GM20000 (cell line): ENCODE measurements around the gene MYO1D.
A peak's percentile ranks its signal among the peaks of the same experiment; 100 is the strongest.

Source experiments
- DNase-seq: peaks from one replicate; pipeline ENCODE4 v3.0.0; 2012; ENCODE audit warnings: low spot score
- CTCF ChIP-seq: IDR thresholded peaks from 2 replicates; pipeline ENCODE4 v1.5.1; 2012; ENCODE audit warnings: mild to moderate bottlenecking, control low read depth; ENCODE audit errors: extremely low read depth, missing control alignments

The MYO1D gene

DNA sequence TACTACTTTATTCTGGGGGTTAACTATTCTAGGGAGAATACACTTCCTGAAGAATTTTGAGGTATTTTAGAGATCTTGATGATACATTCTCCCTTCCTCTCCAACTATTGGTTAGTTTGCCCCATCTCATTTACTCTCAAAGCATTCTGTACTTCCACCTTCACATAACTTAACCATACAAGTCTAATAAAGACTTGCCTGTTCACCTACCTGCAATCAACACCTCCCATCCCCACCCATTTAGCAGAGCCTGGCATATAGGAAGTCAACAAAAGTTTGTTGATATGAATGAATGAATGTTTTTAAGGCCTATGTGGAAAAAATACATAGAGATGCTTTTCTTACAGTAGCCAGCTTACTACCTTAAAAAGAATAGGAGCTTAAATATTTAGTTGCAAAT, 50.8 kb downstream of the MYO1D start:
- no peak for TF ChIP-seq CTCF

DNA sequence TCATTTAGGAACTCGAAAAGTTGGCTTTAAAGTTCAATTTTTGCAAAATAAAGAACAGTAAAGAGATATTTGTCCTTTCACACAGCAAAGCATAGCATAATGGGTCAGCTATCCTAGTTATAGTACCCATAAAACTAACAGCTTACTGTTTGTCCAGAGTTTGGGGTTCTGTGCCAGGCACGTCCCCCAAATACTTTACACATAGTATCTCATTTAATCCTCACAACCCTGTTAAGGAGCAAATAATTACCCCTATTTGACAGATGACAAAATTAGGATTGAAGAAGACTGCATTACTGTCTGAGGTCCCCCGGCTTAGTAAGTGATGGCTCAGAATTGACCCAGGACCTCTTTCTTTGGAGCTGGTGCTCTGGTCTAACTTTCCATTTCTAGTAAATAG, 52.6 kb downstream of the MYO1D start:
- DNase-seq = no peak
- TF ChIP-seq CTCF = no peak

More for the DNA sequence above, 50.8 kb downstream of the MYO1D start:
- no peak for DNase-seq

GRCh38 chr17:32822996-32823395, 53.9 kb downstream of the MYO1D start:
- DNase-seq = no peak
- TF ChIP-seq CTCF = no peak

DNA sequence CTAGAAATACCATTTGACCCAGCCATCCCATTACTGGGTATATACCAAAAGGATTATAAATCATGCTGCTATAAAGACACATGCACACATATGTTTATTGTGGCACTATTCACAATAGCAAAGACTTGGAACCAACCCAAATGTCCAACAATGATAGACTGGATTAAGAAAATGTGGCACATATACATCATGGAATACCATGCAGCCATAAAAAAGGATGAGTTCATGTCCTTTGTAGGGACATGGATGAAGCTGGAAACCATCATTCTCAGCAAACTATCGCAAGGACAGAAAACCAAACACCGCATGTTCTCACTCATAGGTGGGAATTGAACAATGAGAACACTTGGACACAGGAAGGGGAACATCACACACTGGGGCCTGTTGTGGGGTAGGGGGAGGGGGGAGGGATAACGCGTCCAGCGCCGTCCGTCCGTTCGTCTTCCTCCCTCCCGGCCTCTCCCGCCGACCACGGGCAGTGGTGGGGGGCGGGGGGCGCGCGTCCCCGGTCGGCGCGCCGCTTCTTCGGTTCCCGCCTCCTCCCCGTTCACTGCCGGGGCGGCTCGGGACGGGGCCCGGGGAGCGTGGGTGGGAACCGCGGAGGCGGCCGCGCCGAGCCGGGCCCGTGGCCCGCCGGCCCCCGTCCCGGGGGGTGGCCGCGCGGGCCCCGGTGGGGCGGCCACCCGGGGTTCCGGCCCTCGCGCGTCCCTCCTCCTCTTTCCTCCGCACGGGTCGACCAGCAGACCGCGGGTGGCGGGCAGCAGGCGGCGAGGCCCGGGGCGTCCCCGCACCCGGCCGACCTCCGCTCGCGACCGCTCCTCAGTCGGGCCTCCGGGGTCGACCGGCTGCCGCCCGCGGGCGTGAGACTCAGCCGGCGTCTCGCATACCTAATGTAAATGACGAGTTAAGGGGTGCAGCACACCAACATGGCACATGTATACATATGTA, 54.7 kb downstream of the MYO1D start:
- DNase-seq = peak; percentile 48

DNA sequence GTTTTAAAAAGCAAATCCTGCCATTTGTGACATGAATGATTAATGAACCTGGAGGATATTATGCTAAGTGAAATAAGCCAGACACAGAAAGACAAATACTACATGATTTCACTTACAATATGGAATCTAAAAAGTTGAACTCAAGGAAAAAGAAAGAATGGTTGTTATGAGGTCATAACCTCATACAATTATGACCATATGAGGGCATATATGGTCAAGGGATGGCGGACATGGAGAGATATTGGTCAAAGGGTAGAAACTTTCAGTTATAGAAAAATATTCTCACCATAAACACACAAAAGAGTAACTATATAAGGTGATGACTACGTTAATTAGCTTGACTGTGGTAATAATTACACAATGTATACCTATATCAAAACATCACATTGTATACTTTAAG, 56.5 kb downstream of the MYO1D start:
- no peak for DNase-seq
- no peak for TF ChIP-seq CTCF

DNA sequence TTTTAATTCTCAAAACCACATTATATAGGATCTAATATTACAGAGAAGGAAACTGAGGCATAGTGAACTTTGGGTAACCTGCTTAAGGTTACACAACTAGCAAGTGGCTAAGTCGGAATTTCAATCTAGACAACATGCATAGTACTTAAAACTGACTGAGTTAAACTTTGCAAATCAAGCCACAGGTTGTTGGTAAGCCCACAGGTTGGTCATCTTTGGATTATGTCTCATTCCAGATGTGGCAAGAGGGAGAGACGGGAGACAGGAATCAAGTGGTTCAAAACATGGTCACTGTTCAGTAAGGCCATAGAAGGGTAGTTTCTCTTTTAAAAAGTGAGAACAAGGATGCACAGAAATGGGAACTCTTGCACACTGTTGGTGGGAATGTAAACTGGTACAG, 57.1 kb downstream of the MYO1D start:
- no peak for TF ChIP-seq CTCF

DNA sequence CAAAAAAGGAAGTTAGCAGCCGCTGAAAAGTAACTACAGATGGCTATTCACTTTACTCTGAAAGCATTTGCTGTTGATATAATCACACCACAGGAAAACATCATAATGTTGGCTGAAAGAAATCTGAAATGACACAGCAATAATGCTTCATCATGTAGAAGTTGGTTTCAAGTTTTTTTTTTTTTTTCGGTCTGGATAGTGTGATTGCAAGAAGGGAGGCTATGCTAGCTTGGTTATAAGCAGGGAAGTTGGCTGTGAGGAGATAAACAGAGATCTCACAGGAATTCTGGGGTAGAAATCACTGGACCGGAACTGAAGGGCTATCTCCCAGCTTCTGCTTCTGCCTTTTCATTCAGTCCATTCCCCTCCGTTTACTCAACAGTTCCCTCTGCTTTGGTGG, 57.9 kb downstream of the MYO1D start:
- no peak for DNase-seq
- TF ChIP-seq CTCF = no peak

More for the DNA sequence above, 57.1 kb downstream of the MYO1D start:
- DNase-seq = no peak

GRCh38 chr17:32815460-32815859, 61.5 kb downstream of the MYO1D start:
- no peak for DNase-seq
- TF ChIP-seq CTCF = no peak
